ENCODE results near the gene KLK5. TPM values are rescaled to one million over a fixed set of nuclear protein-coding genes. Genes with fewer than 3 reads are reported as not detected.

Gene KLK5
- total and polyA plus RNA-seq, 12 donors: not detected

DNA sequence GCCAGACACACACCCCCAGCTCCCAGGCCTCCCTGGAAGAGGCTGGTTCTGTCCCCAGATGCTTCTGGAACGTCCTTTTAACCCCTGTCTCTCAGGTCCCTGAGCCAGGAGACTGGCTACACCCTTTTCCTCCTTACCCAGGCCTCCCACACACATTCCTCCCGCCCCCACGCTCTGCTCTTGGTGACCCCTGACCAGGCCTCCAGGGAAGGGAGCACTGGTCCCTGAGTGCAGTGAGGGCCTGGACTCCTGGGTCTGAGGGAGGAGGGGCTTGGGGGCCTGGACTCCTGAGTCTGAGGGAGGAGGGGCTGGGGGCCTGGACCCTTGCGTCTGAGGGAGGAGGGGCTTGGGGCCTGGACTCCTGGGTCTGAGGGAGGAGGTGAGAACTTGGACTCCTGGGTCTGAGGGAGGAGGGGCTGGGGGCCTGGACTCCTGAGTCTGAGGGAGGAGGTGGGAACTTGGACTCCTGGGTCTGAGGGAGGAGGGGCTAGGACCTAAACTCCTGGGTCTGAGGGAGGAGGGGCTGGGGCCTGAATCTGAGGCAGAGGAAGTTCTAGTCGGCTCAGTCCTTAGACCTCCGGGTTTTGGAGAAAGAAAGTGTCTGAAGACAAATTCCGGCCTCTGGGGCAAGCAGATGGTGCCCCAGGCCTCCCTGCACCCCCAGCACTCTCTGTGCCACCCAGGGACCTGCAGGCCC is 16.0 kb upstream of the KLK5 start:
- Histone ChIP-seq H3K27ac (no peak overlapping the region), H3K4me1 (no peaks in the 10 kb centered on the region), H3K9me3 (no peaks in the 10 kb centered on the region), H3K36me3 (no peaks in the 10 kb centered on the region), H3K4me3 (no peak overlapping the region), H3K27me3 (peaks cover 0 to 73% (median 62%) of the 10 kb centered on the region in 7 donors)
- intact Hi-C loops (cut with DNase I): no loop called here
- TF ChIP-seq CTCF (IDR thresholded peaks at IDR 0.05): no peak
- no peak for ATAC-seq
- 33 to 39% methylated on average over 7 of the region's 7 CpGs for WGBS, 2 donors
- DNase-seq: no peak

GRCh38 chr19:50967929-50968715 is 15.3 kb upstream of the KLK5 start:
- DNase-seq: no peak
- no peaks in the 10 kb centered on the region for H3K9me3 ChIP-seq
- no peak overlapping the region for H3K4me3 ChIP-seq
- ATAC-seq: no peak
- TF ChIP-seq CTCF (IDR thresholded peaks at IDR 0.05): no peak
- intact Hi-C loops (cut with DNase I): no loop called here
- H3K4me1 ChIP-seq: no peaks in the 10 kb centered on the region
- H3K27ac ChIP-seq: no peak overlapping the region
- H3K36me3 ChIP-seq: no peaks in the 10 kb centered on the region
- WGBS, 2 donors: 25 to 28% methylated on average over 20 of the region's 20 CpGs
- H3K27me3 ChIP-seq: peaks cover 0 to 75% (median 59%) of the 10 kb centered on the region in 7 donors

DNA sequence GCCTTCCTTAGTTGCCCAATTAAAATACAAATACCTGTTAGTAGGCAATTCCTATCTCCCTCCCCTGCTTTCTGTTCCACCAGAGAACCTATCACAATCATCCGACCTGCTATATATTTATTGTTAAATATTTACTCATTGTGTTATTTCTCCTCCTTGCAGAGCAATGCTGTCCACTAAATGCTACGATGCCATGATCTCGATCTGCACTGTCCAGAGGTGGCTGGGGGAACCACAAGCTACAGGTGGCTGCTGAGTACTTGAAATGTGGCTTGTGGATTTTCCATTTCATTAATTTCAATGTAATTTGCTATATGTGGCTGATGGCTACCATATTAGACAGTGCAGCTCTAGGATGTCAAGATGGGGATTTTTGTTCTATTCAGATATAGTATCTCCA is 11.4 kb upstream of the KLK5 start:
- H3K9me3 ChIP-seq: peaks cover 0 to 4% (median 0%) of the 10 kb centered on the region in 11 donors
- no peak for TF ChIP-seq CTCF (IDR thresholded peaks at IDR 0.05)
- no peak overlapping the region for H3K27ac ChIP-seq
- ATAC-seq: no peak
- H3K27me3 ChIP-seq: peaks cover 0 to 55% (median 35%) of the 10 kb centered on the region in 7 donors
- intact Hi-C loops (cut with DNase I): no loop called here
- WGBS, 2 donors: 85 to 87% methylated on average over 3 of the region's 3 CpGs
- H3K4me1 ChIP-seq: no peaks in the 10 kb centered on the region
- DNase-seq: no peak
- H3K36me3 ChIP-seq: no peaks in the 10 kb centered on the region
- H3K4me3 ChIP-seq: no peak overlapping the region

- no peak overlapping the region for H3K4me3 ChIP-seq
- intact Hi-C loops (cut with DNase I): no loop called here
- 85 to 89% methylated on average over 6 of the region's 6 CpGs for WGBS, 2 donors
- no peak for TF ChIP-seq CTCF (IDR thresholded peaks at IDR 0.05)
- no peak overlapping the region for H3K27ac ChIP-seq
- DNase-seq (no peak), ATAC-seq (no peak)
- no peaks in the 10 kb centered on the region for H3K36me3 ChIP-seq
- peaks cover 0 to 54% (median 32%) of the 10 kb centered on the region in 7 donors for H3K27me3 ChIP-seq
- no peaks in the 10 kb centered on the region for H3K4me1 ChIP-seq
- peaks cover 0 to 4% (median 0%) of the 10 kb centered on the region in 11 donors for H3K9me3 ChIP-seq
Measured at GRCh38 chr19:50963381-50963780, 10.5 kb upstream of the KLK5 start.
